K562 (cell line): Measurements from ENCODE around the gene CST6. TPM values are rescaled to one million over a fixed set of nuclear protein-coding genes. Genes with fewer than 3 reads are reported as not detected.

ENCODE experiments used
- ATAC-seq: fragments of 200-7000 bp; cut with Tn5 transposase; 3 replicates; pipeline ENCODE4 v1.9.1; 2020; ENCODE audit warnings: moderate library complexity
- BruUV-seq: library from RNA; stranded (reverse); fragments of 400-500 nt; replicated peaks from 2 replicates; lab custom pipeline; 2021; lab: Mats Ljungman, UMichigan
- CTCF ChIA-PET: fragments of 300-600 bp; formaldehyde crosslinking; extraction: SDS; loops from one replicate; lab custom pipeline; 2021; ENCODE audit warnings: low intra/inter-chr PET ratio; lab: Yijun Ruan, JAX
- POLR2A ChIA-PET: fragments of 300-600, 350-650 bp; sonication (Branson Sonifier 250); formaldehyde crosslinking; extraction: SDS; loops from one replicate; lab custom pipeline; 2021; ENCODE audit warnings: antibody characterized with exemption, inconsistent platforms; lab: Yijun Ruan, JAX
- DNase-seq, 4 experiments: peaks; one replicate each; pipeline versions ENCODE4 v3.0.0 to v3.0.0-alpha.2; 2011 to 2018; ENCODE audit warnings: low spot score in 3 of 4, mixed read lengths in 3 of 4; ENCODE audit errors: extremely low read depth in 1 of 4
- FAIRE-seq: peaks from 2 replicates; lab custom pipeline; 2011; peaks lifted over from hg19 to GRCh38; lab: Jason Lieb, UNC
- H2AFZ ChIP-seq: 2 replicates; pipeline ENCODE4 v1.6.0; 2011; ENCODE audit warnings: low read depth, low read length, control low read depth, inconsistent platforms
- H3K27ac ChIP-seq: fragments of 200-600 bp; 3 replicates; pipeline ENCODE4 v1.8.0; 2011; ENCODE audit warnings: low read depth, mild to moderate bottlenecking, control low read depth, inconsistent platforms, low read length, moderate library complexity, mixed read lengths; ENCODE audit errors: extremely low read depth
- H3K27me3 ChIP-seq, 2 experiments: fragments of 300-600 bp in 1 of 2; 2 replicates in 1 of 2; 3 replicates in 1 of 2; pipeline versions ENCODE4 v1.6.0 to v1.8.0; 2011; ENCODE audit warnings: inconsistent platforms in 2 of 2, low read length in 2 of 2, mild to moderate bottlenecking in 1 of 2, mixed read lengths in 1 of 2, moderate library complexity in 1 of 2; ENCODE audit not compliant: control insufficient read depth in 2 of 2, insufficient read depth in 2 of 2
- H3K36me3 ChIP-seq: fragments of 300-600 bp; 3 replicates; pipeline ENCODE4 v1.8.0; 2011; ENCODE audit warnings: mild to moderate bottlenecking, low read length, inconsistent platforms; ENCODE audit not compliant: control insufficient read depth, insufficient read depth
- H3K4me1 ChIP-seq, 2 experiments: fragments of 200-600 bp in 1 of 2; replicated peaks in 1 of 2; 2 replicates in 1 of 2; 3 replicates in 1 of 2; pipeline versions ENCODE4 v1.5.1 to v1.8.0; 2011; ENCODE audit warnings: inconsistent platforms in 2 of 2, low read length in 2 of 2, mild to moderate bottlenecking in 1 of 2, mixed read lengths in 1 of 2, moderate library complexity in 1 of 2; ENCODE audit not compliant: control insufficient read depth in 2 of 2, insufficient read depth in 2 of 2
- H3K4me2 ChIP-seq: 2 replicates; pipeline ENCODE4 v1.6.1; 2011; ENCODE audit warnings: low read length, control low read depth, inconsistent platforms, mixed read lengths; ENCODE audit not compliant: insufficient read depth
- H3K4me3 ChIP-seq: fragments of 200-600 bp; sonication (generic), shearing (Covaris generic); 2 replicates; pipeline ENCODE4 v1.5.1; 2016; ENCODE audit warnings: control low read depth, inconsistent platforms
- H3K79me2 ChIP-seq: fragments of 200-600 bp; 3 replicates; pipeline ENCODE4 v1.8.0; 2011; ENCODE audit warnings: low read length, inconsistent platforms; ENCODE audit not compliant: control insufficient read depth, insufficient read depth
- H3K9ac ChIP-seq, 2 experiments: 2 replicates each; pipeline versions ENCODE4 v1.6.0 to v1.6.1; 2011; ENCODE audit warnings: low read depth in 2 of 2, low read length in 2 of 2, control low read depth in 1 of 2, inconsistent platforms in 1 of 2, mild to moderate bottlenecking in 1 of 2, mixed read lengths in 1 of 2; ENCODE audit not compliant: insufficient read depth in 1 of 2
- H3K9me1 ChIP-seq: one replicate; pipeline ENCODE4 v1.6.0; 2011; ENCODE audit warnings: inconsistent platforms, mild to moderate bottlenecking, low read length, moderate library complexity; ENCODE audit not compliant: control insufficient read depth, insufficient read depth
- H3K9me3 ChIP-seq: replicated peaks from 2 replicates; pipeline ENCODE4 v1.5.1; 2011; ENCODE audit warnings: low read depth, low read length, inconsistent platforms; ENCODE audit not compliant: control insufficient read depth, insufficient read depth
- H4K20me1 ChIP-seq: replicated peaks from 2 replicates; pipeline ENCODE4 v1.6.1; 2011; ENCODE audit warnings: low read length, inconsistent platforms, mixed read lengths; ENCODE audit not compliant: control insufficient read depth, insufficient read depth
- NR2C1 ChIP-seq, 2 experiments: fragments of 450-650 bp; IDR thresholded peaks; 2 replicates each; pipeline ENCODE4 v1.6.1; 2017; ENCODE audit warnings: mild to moderate bottlenecking in 2 of 2, antibody characterized with exemption in 1 of 2, inconsistent platforms in 1 of 2, missing compliant biosample characterization in 1 of 2, missing genetic modification characterization in 1 of 2
- XRCC4 ChIP-seq: IDR thresholded peaks from one replicate; pipeline ENCODE4 v1.6.1; 2011; ENCODE audit not compliant: insufficient read depth, insufficient read length; ENCODE audit errors: extremely low read depth
- ZKSCAN1 ChIP-seq: fragments of 150-350 bp; IDR thresholded peaks from 2 replicates; pipeline ENCODE4 v1.6.1; 2016; ENCODE audit warnings: low read depth, low read length
- WGBS: fragments of 100-300 bp; shearing (Covaris generic); methylation state at CpG from one replicate; pipeline ENCODE4 v1.1.6; 2016; ENCODE audit warnings: low coverage, mixed read lengths; ENCODE audit not compliant: insufficient coverage; ENCODE audit errors: missing lambda C conversion rate; 5-methylcytosine and 5-hydroxymethylcytosine counted together
- in situ Hi-C: fragments of 300-500 bp; cut with MboI; formaldehyde crosslinking; loops from 4 replicates; pipeline ENCODE4 v1.15.0; 2018; ENCODE audit warnings: inconsistent platforms, mixed read lengths
- intact Hi-C: fragments of 100-400 bp; cut with micrococcal nuclease; formaldehyde crosslinking; loops from 2 replicates; pipeline ENCODE4 v1.14.2; 2022
- polyA plus RNA-seq, 8 experiments: library from polyadenylated mRNA; depleted of rRNA in 4 of 8; stranded (reverse) in 5 of 8; unstranded in 3 of 8; fragments of >200 nt; fragmentation: Nextera tagmentation in 2 of 8; fragmentation: Illumina TruSeq in 1 of 8; extraction: Ambion mirVana in 2 of 8; extraction: Trizol in 1 of 8; gene quantifications; 2 replicates each; pipeline versions ENCODE4 v1.2.1 to v1.2.3, GENCODE V29; 2011 to 2014; ENCODE audit warnings: inconsistent platforms in 1 of 8, missing spikeins in 1 of 8
- total RNA-seq, 7 experiments: library from RNA; depleted of rRNA in 6 of 7; stranded (reverse); fragments of >200 nt in 6 of 7; fragmentation: Illumina TruSeq in 2 of 7; extraction: Trizol in 2 of 7; gene quantifications; 2 replicates each; pipeline versions ENCODE4 v1.2.1 to v1.2.3, GENCODE V29; 2011 to 2021; ENCODE audit warnings: low replicate concordance in 1 of 7
- TF ChIP-seq, protein P1 (sequence below), 2 experiments: fragments of 450-650 bp in 1 of 2; sonication (generic) in 1 of 2; formaldehyde crosslinking in 1 of 2; IDR thresholded peaks; 2 replicates each; pipeline versions ENCODE4 v1.7.1 to v1.9.0; 2016 to 2022; ENCODE audit warnings: inconsistent platforms in 1 of 2, mild to moderate bottlenecking in 1 of 2, missing genetic modification reagents in 1 of 2
- TF ChIP-seq, protein P2 (sequence below): fragments of 450-650 bp; IDR thresholded peaks from 2 replicates; pipeline ENCODE4 v1.6.1; 2018; ENCODE audit warnings: mild to moderate bottlenecking, low read depth; ENCODE audit not compliant: partially characterized antibody

The CST6 gene
- total and polyA plus RNA-seq, 9 of the 15 experiments (the other 6 are each of a cell fraction or from before 2014, with no cell fraction given), result not detected

DNA sequence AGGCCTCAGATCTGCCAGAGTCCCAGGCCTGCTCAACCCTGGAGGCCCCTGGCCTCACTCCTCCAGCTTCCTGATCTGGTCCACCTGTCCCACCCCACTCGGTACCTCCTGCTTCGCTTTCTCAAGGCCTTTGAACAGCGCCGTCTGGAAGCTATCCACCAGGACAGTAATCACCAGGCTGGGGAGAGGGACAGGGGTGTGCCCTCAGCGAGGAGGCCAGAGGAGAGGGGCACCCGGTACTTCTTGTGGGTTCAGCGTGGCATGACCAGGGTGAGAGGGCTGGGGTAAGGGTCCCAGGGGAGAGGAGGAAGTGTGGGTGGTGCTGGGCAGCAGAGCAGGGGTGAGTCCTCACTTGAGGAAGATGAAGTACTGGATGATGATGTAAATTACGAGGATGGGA, 8.4 kb downstream of the CST6 start:
- in situ Hi-C loops, result no loop called here
- Histone ChIP-seq H3K4me2 (no peak overlapping the region), H2AFZ (no peak overlapping the region), H3K9me3 (no peaks in the 10 kb centered on the region), H3K36me3 (no peaks in the 10 kb centered on the region), H4K20me1 (no peaks in the 10 kb centered on the region), H3K9me1 (peaks cover 5% of the 10 kb centered on the region), H3K4me3 (no peak overlapping the region), H3K4me1 (peaks cover 21 to 71% of the 10 kb centered on the region in 2 experiments), H3K27ac (no peak overlapping the region), H3K27me3 (no peaks in the 10 kb centered on the region), H3K9ac (0 out of 4 replicates have a peak overlapping the region, but pooled peaks of 1 of the 2 experiments have one; percentile 43), H3K79me2 (no peaks in the 10 kb centered on the region)
- intact Hi-C loops, result no loop called here
- no peak for ATAC-seq
- FAIRE-seq, result no peak
- WGBS, result 68% methylated on average over 8 of the region's 8 CpGs
- ChIA-PET CTCF (interaction anchor here (1.2 kb wide), 1 partner anchor 31 kb away, joined by 4 read pairs; no protein-coding TSS in a partner anchor), POLR2A (interaction anchor here (1.2 to 2.7 kb wide), 2 partner anchors 12 to 15 kb away, joined by 3 to 8 read pairs; no protein-coding TSS in a partner anchor)
- no peak for DNase-seq
- BruUV-seq, result no TSS peak
- TF ChIP-seq NR2C1 (IDR thresholded peaks at IDR 0.05) (no peak), NR2C1 (tag; IDR thresholded peaks at IDR 0.05) (no peak), XRCC4 (no peak), ZKSCAN1 (no peak)
- TF ChIP-seq, protein P1, sequence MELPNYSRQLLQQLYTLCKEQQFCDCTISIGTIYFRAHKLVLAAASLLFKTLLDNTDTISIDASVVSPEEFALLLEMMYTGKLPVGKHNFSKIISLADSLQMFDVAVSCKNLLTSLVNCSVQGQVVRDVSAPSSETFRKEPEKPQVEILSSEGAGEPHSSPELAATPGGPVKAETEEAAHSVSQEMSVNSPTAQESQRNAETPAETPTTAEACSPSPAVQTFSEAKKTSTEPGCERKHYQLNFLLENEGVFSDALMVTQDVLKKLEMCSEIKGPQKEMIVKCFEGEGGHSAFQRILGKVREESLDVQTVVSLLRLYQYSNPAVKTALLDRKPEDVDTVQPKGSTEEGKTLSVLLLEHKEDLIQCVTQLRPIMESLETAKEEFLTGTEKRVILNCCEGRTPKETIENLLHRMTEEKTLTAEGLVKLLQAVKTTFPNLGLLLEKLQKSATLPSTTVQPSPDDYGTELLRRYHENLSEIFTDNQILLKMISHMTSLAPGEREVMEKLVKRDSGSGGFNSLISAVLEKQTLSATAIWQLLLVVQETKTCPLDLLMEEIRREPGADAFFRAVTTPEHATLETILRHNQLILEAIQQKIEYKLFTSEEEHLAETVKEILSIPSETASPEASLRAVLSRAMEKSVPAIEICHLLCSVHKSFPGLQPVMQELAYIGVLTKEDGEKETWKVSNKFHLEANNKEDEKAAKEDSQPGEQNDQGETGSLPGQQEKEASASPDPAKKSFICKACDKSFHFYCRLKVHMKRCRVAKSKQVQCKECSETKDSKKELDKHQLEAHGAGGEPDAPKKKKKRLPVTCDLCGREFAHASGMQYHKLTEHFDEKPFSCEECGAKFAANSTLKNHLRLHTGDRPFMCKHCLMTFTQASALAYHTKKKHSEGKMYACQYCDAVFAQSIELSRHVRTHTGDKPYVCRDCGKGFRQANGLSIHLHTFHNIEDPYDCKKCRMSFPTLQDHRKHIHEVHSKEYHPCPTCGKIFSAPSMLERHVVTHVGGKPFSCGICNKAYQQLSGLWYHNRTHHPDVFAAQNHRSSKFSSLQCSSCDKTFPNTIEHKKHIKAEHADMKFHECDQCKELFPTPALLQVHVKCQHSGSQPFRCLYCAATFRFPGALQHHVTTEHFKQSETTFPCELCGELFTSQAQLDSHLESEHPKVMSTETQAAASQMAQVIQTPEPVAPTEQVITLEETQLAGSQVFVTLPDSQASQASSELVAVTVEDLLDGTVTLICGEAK (IDR thresholded peaks at IDR 0.05), result no peak
- TF ChIP-seq, protein P1 (CRISPR knock-in tag; IDR thresholded peaks at IDR 0.05), result no peak
- TF ChIP-seq, protein P2, sequence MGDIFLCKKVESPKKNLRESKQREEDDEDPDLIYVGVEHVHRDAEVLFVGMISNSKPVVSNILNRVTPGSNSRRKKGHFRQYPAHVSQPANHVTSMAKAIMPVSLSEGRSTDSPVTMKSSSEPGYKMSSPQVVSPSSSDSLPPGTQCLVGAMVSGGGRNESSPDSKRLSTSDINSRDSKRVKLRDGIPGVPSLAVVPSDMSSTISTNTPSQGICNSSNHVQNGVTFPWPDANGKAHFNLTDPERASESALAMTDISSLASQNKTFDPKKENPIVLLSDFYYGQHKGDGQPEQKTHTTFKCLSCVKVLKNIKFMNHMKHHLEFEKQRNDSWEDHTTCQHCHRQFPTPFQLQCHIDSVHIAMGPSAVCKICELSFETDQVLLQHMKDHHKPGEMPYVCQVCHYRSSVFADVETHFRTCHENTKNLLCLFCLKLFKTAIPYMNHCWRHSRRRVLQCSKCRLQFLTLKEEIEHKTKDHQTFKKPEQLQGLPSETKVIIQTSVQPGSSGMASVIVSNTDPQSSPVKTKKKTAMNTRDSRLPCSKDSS, result no peak
